CD1c-positive myeloid dendritic cell (primary cell): Measurements from ENCODE around the gene COTL1.

Experiments used
- DNase-seq: peaks from one replicate; pipeline ENCODE4 v3.0.0-alpha.2; 2016; ENCODE audit errors: extremely low spot score

The COTL1 gene, protein sequence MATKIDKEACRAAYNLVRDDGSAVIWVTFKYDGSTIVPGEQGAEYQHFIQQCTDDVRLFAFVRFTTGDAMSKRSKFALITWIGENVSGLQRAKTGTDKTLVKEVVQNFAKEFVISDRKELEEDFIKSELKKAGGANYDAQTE

DNA sequence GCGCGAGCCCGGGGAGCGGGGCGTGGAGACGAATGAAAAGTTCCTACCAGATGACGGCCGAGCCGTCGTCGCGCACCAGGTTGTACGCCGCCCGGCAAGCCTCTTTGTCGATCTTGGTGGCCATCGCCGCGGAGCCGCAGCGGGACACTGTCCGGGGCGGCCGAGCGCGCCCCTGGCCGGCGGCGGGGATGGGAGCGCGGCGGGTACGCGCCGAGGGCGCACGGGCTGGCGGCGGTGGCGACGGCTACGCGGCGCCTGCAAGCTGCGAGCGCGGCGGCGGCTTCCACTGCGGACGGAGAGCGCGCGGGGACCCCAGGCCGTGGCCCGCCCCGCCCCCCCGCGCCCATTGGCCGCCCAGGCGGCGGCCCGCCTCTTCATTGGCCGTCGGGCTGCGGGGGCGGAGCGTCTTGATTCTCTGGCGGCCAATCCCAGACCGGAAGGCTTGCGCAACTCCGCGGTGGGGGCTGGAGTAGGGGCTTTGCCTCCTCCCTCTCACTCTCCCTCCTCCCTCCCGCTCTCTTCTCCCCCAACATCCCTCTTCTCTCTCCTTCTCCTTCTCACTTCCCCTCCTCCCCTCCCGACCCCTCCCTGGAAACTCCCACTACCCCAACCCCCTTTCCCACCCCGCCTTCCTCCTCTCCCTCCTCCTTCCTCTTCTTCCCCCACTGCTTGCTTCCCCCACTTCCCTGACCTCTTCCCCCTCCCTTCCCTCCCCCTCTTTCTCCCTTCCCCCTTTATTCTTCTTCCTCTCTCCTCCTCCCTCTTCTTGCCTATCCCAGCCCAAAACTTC, at the start of gene COTL1:
Gene COTL1 (minus strand): TSS at position 288 of the 790 bp plus-strand sequence. CDS start 164 bp downstream, at position 124.
- DNase-seq, result peak; percentile 97

DNA sequence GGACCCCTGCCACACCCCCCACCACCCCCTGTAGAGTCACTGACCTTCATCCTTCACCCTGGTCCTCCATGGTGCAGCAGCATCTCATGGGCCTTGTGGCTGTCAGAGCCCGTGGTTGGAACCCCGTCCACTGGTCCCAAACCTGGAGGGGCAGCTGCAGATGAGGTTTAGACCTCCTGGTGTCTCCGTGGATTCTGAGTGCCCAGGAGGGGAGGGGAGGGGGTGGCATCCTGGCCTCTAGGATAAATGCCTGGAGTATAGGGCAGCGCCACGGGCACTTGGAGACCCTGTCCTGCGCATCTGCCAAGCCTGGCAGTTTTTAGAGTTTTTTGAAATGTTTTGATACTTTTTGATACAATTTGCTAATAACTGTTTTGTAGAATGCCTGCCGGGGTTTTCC, 48.0 kb upstream of the COTL1 start:
- no peak for DNase-seq

DNA sequence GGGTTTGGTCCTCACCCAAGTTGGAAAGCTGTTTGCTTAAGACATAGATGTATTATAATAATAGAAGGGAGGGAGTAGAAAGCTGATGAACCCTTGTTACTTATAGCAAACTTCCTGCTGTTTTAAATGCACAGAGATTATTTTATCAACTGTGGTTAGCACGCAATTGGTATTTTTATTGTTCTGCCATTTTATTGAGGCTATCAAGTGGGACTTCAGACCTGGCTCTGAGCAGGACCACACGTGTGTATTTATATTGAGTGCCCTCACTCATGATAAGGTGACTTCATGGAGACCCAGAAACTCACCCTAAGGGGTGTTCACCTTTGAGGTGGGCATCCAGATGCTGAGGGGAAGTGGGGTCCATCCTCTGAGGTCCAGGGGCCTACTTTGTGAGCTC, 47.5 kb upstream of the COTL1 start:
- no peak for DNase-seq

DNA sequence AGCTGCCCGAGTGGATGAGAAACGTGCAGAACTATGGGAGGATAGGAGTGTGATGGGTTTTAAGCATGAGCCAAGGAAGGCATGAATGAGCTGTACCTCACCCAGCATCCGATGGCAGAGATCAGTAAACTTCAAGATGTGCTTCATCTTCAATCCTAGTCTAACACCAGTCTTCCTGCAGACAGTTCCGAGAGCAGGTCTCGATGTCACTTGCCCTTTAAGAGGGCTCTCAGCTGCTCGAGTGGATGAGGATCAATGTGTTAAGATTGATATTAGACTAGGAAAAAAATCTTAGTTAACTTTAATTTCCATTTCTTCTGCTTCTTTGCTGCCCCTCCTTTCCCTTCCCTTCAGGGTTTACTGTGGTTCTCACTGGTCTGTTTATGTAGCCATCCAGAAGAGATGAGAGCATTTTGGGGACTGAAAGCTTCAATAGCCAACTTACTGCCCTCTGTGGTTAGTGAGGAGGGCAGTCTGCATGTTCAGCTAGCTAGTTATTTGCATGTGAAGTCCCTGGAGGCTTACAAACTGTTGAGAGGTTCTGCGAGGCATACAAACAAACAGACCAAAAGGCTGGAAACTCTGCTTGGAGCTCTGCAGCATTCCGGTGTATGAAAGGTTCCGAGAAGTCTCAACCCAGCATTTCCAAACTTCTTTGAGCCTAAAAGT, 45.7 kb upstream of the COTL1 start:
- no peak for DNase-seq

DNA sequence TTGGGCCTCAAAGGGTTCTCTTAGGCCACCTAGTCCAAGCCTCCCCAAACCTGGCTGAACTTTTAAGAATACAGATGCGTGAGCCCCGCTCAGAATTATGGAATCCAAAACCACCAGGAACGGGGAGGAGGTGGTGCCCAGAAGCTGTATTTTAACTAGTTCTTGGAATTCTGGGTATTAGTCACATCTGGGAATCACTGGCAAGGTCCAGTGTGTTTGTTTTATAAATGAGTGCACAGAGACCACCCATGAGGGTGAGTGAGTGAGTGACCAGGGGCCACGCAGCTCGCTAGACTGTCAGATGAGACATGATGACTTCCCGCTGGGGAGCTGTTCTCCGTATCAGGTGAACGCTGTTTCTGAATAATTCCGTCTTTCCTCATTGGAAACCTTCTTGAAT, 44.6 kb upstream of the COTL1 start:
- DNase-seq, result no peak

DNA sequence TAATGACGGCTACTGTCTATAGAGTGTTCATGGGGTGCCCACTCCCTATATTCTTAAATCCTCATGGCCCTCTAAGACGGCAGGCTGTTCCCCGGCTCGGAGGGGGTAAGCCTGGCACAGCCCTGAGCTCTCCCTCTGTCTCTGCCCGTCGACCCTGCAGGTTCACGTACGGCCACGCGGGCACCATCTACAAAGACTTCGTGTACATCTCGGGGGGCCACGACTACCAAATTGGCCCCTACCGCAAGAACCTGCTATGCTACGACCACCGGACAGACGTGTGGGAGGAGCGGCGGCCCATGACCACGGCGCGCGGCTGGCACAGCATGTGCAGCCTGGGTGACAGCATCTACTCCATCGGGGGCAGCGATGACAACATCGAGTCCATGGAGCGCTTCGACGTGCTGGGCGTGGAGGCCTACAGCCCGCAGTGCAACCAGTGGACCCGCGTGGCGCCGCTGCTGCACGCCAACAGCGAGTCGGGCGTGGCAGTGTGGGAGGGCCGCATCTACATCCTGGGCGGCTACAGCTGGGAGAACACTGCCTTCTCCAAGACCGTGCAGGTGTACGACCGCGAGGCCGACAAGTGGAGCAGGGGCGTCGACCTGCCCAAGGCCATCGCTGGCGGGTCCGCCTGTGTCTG, 43.7 kb upstream of the COTL1 start:
- DNase-seq, result no peak

DNA sequence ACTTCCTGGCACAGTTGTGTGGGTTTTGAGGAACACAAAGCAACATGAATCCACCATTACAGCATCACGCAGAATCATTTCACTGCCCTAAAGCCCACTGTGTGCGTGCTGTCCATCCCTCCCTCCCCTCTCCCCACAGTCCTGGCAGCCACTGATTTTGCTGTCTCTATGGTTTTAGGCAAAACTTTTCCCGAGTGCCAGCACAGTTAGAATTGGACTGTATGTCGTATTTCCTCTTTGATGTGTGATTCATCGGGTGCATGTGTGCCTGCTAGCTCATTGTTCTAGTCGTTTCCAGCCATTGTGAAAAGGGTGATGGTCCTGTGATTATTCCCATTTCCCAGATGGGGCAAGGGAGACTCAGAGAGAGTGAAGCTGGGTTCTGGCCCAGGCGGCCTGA, 43.1 kb upstream of the COTL1 start:
- DNase-seq, result peak; percentile 11

DNA sequence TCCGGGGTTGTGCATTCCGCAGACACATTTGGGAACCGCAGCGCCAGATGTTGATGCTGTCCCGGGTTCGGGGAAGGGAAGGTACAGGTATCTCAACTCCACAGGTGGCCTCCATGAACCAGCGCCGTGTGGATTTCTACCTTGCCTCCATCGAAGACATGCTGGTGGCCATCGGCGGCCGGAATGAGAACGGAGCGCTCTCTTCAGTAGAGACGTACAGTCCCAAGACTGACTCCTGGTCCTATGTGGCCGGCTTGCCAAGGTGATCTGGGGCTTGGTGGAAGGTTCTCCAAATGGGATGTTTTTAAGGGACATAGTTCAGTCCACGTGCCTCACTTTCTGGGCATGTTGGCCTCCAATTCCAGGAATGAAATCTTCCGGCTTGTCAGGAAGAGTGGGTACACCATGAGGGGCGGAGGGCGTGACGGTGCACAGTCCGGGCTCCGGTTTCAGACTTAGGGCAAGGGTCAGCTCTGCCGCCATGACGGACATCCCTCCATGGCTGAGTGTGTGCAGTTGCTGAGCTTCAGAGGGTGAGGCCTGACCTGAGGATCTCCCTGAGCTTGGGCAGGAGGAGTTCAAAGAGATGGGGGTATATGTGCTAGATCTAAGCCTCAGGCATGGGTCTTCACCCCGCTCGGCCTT, 41.9 kb upstream of the COTL1 start:
- DNase-seq, result no peak

DNA sequence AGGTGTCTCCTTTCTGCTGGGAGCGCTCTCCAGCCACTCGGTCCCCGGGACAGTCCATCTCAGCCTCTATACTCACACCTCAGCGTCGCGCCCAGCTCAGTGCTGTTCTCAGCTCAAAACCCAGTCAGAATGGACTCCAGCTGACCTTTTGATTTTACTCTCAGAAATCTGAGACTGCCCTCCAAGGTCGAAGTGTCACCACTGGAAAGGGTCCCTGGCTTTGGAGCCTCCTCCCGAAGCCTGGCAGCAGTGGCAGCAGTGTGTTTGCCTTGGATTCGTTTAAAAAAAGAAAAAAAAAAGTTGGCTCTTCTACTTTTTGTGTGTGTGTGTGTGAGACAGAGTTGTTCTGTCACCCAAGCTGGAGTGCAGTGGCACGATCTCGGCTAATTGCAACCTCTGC, 40.8 kb upstream of the COTL1 start:
- no peak for DNase-seq

DNA sequence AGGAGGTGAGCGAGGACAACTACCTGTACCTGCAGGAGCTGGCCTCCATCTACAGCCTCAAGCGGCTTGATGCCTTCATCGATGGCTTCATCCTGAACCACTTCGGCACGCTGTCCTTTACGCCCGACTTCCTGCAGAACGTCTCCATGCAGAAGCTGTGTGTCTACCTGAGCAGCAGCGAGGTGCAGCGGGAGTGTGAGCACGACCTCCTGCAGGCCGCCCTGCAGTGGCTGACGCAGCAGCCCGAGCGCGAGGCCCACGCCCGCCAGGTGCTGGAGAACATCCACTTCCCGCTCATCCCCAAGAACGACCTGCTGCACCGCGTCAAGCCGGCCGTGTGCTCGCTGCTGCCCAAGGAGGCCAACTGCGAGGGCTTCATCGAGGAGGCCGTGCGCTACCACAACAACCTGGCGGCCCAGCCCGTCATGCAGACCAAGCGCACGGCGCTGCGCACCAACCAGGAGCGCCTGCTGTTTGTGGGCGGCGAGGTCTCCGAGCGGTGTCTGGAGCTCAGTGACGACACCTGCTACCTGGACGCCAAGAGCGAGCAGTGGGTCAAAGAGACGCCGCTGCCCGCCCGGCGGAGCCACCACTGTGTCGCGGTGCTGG, 39.5 kb upstream of the COTL1 start:
- DNase-seq, result no peak

DNA sequence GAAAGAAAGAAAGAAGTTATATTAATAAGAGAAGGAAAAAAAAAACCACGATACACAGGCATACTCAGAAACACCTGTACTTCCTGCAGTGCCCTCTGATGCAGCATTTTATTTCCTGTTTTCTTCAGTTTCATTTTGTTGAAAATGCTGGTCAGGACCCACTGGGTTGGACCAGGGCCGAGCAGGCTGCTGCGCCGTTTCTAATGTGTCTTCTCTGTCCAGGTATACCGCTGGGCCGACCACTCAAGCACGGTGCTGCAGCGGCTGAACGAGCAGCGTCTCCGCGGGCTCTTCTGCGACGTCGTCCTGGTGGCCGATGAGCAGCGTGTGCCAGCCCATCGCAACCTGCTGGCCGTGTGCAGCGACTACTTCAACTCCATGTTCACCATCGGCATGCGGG, 38.8 kb upstream of the COTL1 start:
- DNase-seq, result no peak

DNA sequence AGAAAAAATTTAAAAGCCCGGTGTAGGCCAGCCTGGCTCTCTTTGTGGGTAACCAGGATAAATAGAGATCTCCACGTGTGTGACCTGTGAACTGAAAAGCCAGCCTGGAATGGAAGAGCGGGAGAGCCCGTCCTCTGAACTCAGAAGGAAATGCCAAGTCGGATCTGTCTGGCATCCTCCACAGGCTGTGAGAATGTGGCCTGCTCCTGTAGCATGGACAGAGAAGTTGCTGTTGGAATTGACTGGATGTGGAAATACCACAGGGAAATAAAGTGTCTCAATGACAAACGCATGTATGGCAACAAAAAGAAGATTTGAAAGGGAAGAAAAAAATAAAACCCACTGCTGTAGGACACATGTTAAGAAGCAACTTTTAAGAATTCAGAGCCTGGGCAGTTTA, 37.1 kb upstream of the COTL1 start:
- DNase-seq, result no peak

DNA sequence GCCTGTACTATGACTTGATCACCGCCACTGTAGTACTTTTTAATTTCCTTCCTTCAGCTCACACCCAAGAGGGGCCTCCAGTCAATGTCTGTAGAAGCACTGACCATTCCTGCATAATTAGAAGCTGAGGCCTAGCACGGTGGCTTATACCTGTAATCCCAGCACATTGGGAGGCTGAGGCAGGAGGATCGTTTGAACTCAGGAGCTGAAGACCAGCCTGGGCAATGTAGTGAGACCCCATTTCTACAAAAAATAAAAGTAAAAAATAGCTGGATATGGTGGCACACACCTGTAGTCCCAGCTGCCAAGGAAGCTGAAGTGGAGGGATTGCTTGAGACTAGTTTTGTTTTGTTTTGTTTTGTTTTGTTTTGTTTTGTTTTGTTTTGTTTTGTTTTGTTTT, 36.4 kb upstream of the COTL1 start:
- DNase-seq, result no peak

DNA sequence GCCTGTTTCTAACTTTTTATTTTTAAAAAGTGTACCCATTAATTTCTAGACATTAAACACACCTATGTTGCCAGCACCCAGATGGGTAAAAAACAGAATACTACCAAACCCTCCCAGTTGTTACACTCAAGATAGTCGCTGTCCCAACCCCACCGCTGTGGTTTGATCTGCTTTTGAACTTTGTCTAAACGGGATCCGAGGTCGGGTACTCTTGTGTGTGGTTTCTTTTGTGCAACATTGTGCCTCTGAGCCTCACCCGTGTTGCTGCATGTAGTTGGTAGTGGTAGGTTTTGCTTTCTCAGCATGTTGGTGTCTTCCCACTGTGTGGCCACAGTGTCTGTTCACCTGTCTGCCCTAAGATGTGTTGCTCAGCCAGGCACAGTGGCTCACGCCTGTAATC, 34.7 kb upstream of the COTL1 start:
- DNase-seq, result no peak

DNA sequence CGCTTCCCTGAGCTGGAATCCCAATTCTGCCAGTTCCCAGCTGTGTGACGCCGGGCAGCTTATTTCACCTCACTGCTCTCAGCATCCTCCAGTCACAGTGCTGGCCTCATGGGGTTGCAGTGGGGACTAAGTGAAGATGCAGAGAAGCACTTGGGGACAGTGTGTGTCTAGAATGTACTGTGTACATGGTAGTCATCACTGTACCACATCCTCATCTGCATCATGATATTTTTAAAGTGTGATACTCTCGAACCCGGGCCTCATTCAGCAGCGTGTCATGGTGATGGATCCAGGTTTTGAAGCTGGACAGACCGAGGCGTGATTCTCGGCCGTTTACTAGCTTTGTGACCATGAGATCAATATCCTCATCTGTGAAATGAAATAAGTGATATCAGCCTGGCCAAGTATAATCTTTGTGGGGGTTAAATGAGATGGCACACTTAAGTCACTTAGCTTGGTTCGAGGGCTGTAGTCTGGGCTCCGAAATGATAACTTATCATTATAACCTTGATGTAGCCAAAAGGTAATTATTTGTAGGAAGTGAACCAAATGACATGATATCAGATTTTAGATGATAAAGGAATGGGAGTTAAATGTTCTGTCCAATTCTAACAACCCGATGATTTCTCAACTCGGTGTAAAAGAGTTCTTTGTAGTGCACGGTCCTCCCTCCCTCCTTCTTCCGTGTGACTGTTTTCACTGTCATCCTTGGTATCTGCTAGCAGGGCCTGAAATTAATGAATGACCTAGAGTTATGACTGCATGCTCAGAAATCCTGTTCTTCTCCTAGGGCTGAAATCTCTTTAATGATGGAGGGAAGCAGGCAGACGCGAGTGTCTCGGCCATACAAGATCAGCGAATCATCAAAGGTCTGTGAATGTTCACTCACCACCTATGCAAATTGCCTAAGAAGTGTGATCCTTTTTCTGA, 32.4 kb upstream of the COTL1 start:
- no peak for DNase-seq

DNA sequence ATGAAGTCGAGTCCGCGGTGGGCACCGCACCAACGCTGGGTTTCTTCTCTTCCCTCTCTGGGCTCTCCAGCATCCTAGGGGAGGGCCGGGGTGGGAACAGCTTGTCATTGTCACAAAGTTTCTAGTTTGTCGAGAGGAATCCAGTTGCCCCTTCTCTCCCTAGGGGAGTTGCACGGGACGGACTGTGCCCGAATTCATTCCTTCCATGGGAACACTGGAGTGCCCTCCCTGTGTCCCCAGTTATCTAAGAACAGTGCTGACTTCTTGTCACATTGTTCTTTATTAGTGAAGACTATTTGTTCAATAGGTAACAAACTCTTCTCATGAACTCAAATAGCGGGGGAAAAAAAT, 31.6 kb upstream of the COTL1 start:
- no peak for DNase-seq

DNA sequence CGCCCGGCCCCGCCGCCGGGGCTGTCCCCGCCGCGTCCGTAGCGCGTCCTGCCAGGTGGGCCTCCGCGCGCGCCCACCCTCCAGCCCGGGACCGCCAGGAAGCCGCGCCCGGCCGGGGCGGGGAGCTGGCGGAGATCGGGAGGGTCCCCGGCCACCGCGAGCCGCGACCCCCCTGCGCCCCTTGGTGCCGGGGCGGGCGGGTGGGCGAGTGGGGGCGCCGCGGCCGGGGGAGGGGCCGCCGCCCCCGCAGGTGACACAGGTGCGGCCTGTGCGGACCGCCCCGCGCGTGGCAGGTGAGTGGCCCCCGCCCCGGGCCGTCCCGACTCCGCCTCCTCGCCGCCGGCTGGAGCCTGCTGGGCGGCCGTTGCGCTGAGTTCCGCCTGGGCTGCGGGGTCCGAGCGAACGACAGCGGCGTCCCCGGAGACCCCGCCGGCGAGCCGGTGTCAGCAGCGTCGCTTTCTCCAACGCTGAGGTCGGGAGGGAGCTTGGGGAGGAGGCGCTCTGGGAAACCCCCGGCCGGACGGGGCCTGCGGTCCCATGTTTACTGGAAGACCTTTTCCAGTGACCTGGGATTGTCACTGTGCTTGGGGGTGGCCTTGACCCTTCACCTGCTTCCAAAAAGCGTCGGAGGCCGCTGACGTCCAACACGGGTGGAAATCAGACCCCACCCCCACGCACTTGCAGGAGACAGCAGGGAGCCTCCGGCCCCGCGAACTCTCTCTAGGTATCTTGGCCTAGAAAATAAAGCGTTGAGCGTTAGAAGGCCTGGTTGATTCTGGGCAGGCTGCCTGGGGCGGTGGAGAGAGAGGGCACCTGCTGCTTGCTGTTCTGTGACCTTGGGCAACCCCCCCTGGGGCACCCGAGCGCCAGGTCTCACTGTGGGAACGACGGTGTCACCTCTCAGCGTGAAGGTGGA, 31.0 kb upstream of the COTL1 start:
- peak; percentile 41 for DNase-seq

DNA sequence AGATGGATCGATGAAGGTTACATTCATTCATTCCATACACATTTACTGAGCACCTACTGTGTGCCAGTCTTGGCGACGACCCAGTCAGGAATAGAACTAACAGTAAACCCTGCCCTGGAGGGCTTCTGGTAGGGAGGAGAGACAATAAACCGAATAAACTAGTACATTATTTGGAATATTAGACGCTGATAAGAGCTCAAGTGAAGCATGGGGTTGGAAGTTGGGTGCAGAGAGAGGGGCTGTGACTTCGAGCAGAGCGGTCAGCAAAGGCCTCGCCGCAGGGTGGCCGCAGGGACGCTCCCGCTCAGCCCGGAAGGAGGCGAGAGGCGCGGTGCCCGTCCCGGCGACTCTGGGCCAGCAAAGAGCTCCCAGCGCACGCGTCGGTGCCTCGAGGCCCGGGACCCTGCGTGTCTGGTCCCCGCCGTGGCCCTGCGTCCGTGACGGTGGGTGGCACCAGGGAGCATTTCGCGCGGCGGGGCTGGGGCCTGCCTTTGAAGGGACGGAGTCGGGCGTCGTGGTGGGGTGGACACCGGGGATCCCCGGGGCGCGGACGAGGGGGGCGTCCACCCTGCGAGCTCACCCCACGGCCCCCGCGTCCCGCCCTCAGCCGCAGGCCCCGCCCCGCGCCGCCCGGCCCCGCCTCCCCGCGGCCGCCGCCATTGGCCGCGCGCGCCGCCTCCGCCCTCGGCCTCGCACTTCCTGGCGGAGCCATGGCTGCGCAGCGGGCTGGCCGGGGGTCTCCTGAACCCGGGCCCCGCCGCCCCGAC, 30.1 kb upstream of the COTL1 start, which contains the start of gene KLHL36:
Gene KLHL36 (plus strand): TSS at position 684 of the 767 bp plus-strand sequence. CDS start 2,357 bp downstream, outside the sequence.
- peak; percentile 77 for DNase-seq

DNA sequence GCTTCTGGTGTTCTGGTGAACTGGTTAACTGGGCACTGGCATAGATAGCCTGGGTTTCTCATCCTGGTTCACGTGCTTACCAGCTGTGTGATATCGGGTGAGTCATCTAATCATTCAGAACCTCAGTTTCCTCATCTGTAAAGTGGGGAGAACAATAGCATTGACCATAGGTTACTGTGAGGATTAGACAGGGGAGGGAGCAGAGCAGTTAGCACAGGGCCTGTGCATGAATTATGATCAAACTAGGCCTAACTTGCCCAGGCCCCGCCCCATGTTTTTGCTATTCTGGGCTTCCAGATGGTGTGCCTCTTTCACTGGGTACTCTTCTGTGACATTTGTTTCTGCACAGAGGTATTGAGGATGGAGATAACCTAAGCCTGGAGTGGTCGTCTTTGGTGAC, 25.8 kb upstream of the COTL1 start:
- DNase-seq, result no peak
